H1 (cell line): Measurements from ENCODE around the gene ARF6. TPM values are rescaled to one million over a fixed set of nuclear protein-coding genes. Genes with fewer than 3 reads are reported as not detected.
"Not testable (repeated sequence)": the region's sequence is repeated elsewhere in the genome, so short reads cannot be mapped to it uniquely, and the experiment has no call there.

ENCODE experiments used
- CTCF ChIA-PET: fragments of 300-600 bp; sonication (Branson Sonifier 250); formaldehyde crosslinking; loops from one replicate; lab custom pipeline; 2021; ENCODE audit not compliant: partially characterized antibody; lab: Charles Lee
- POLR2A ChIA-PET: fragments of 300-600 bp; sonication (Branson Sonifier 250); formaldehyde crosslinking; loops from one replicate; lab custom pipeline; 2021; ENCODE audit warnings: inconsistent platforms; ENCODE audit not compliant: partially characterized antibody; lab: Charles Lee
- DNase-seq, 2 experiments: peaks; one replicate each; pipeline versions ENCODE4 v3.0.0 to v3.0.0-alpha.2; 2010 to 2022; ENCODE audit warnings: low spot score in 2 of 2, low read depth in 1 of 2, mixed read lengths in 1 of 2
- FAIRE-seq: peaks from 2 replicates; lab custom pipeline; 2011; peaks lifted over from hg19 to GRCh38; lab: Jason Lieb, UNC
- H2AFZ ChIP-seq: 2 replicates; pipeline ENCODE4 v1.8.1; 2012; ENCODE audit warnings: low read length, inconsistent platforms
- H2AK5ac ChIP-seq: 2 replicates; pipeline ENCODE4 v1.6.1; 2013; ENCODE audit warnings: low read depth, low read length
- H2BK120ac ChIP-seq: replicated peaks from 2 replicates; pipeline ENCODE3; 2013; ENCODE audit warnings: low read depth, low read length, inconsistent platforms
- H2BK12ac ChIP-seq: 2 replicates; pipeline ENCODE4 v1.6.1; 2013; ENCODE audit warnings: low read depth, low read length
- H2BK15ac ChIP-seq: 2 replicates; pipeline ENCODE4 v1.6.1; 2013; ENCODE audit warnings: low read length
- H2BK20ac ChIP-seq: 2 replicates; pipeline ENCODE4 v1.6.1; 2013; ENCODE audit warnings: low read length
- H2BK5ac ChIP-seq: 2 replicates; pipeline ENCODE4 v1.6.1; 2013; ENCODE audit warnings: low read depth, low read length
- H3K14ac ChIP-seq: 2 replicates; pipeline ENCODE4 v1.6.1; 2013; ENCODE audit warnings: inconsistent platforms; ENCODE audit not compliant: insufficient read length
- H3K18ac ChIP-seq: 2 replicates; pipeline ENCODE4 v1.6.1; 2013; ENCODE audit warnings: low read length; ENCODE audit errors: extremely low read depth
- H3K23ac ChIP-seq: 2 replicates; pipeline ENCODE4 v1.6.1; 2013; ENCODE audit warnings: inconsistent platforms; ENCODE audit not compliant: insufficient read length
- H3K23me2 ChIP-seq: 2 replicates; pipeline ENCODE4 v1.6.1; 2013; ENCODE audit warnings: low read depth, low read length
- H3K27ac ChIP-seq: 2 replicates; pipeline ENCODE4 v1.6.1; 2011; ENCODE audit warnings: low read depth, low read length, inconsistent platforms
- H3K27me3 ChIP-seq, 4 experiments: replicated peaks in 1 of 4; 1 replicate in 1 of 4; 2 replicates in 3 of 4; pipeline versions ENCODE4 v1.6.1 to v1.8.1; 2011 to 2013; ENCODE audit warnings: low read length in 3 of 4, mild to moderate bottlenecking in 3 of 4, inconsistent platforms in 2 of 4, mixed read lengths in 2 of 4, moderate library complexity in 1 of 4; ENCODE audit not compliant: control insufficient read depth in 3 of 4, insufficient read depth in 3 of 4; ENCODE audit errors: extremely low read depth in 1 of 4
- H3K36me3 ChIP-seq, 4 experiments: 2 replicates each; pipeline versions ENCODE4 v1.6.1 to v1.8.1; 2011 to 2013; ENCODE audit warnings: mild to moderate bottlenecking in 4 of 4, low read length in 3 of 4, moderate library complexity in 2 of 4, control low read depth in 1 of 4, inconsistent platforms in 1 of 4; ENCODE audit not compliant: insufficient read depth in 4 of 4, control insufficient read depth in 2 of 4
- H3K4ac ChIP-seq: replicated peaks from 2 replicates; pipeline ENCODE3; 2013; ENCODE audit warnings: low read length, low read depth, mixed read lengths, inconsistent platforms; ENCODE audit not compliant: insufficient read length
- H3K4me1 ChIP-seq, 4 experiments: replicated peaks in 1 of 4; 1 replicate in 1 of 4; 2 replicates in 3 of 4; pipeline versions ENCODE4 v1.6.1 to v1.8.1; 2011 to 2013; ENCODE audit warnings: low read length in 3 of 4, inconsistent platforms in 2 of 4, mixed read lengths in 1 of 4; ENCODE audit not compliant: insufficient read depth in 4 of 4, control insufficient read depth in 3 of 4
- H3K4me2 ChIP-seq, 2 experiments: 2 replicates each; pipeline versions ENCODE4 v1.6.1 to v1.8.1; 2011 to 2013; ENCODE audit warnings: low read depth in 2 of 2, low read length in 2 of 2, control low read depth in 1 of 2, inconsistent platforms in 1 of 2, mild to moderate bottlenecking in 1 of 2; ENCODE audit not compliant: insufficient read depth in 1 of 2
- H3K4me3 ChIP-seq, 4 experiments: fragments of 200-600, 300-600 bp in 1 of 4; sonication (generic), shearing (Covaris generic), sonication (Bioruptor Twin) in 1 of 4; 2 replicates each; pipeline versions ENCODE4 v1.5.1 to v1.8.1; 2011 to 2016; ENCODE audit warnings: low read length in 4 of 4, low read depth in 3 of 4, control low read depth in 2 of 4, inconsistent platforms in 2 of 4, mild to moderate bottlenecking in 2 of 4, mixed read lengths in 1 of 4, moderate library complexity in 1 of 4; ENCODE audit not compliant: insufficient read depth in 2 of 4; ENCODE audit errors: extremely low read depth in 1 of 4
- H3K56ac ChIP-seq: replicated peaks from 2 replicates; pipeline ENCODE3; 2013; ENCODE audit warnings: low read depth, mild to moderate bottlenecking, mixed read lengths, low read length, inconsistent platforms; ENCODE audit not compliant: insufficient read length
- H3K79me1 ChIP-seq: 2 replicates; pipeline ENCODE4 v1.6.1; 2013; ENCODE audit warnings: low read depth, low read length, control low read depth
- H3K79me2 ChIP-seq, 2 experiments: 2 replicates each; pipeline versions ENCODE4 v1.6.1 to v1.8.1; 2012 to 2013; ENCODE audit warnings: low read length in 2 of 2, mild to moderate bottlenecking in 2 of 2, inconsistent platforms in 1 of 2; ENCODE audit not compliant: insufficient read depth in 2 of 2, control insufficient read depth in 1 of 2
- H3K9ac ChIP-seq, 4 experiments: replicated peaks in 1 of 4; 1 replicate in 1 of 4; 2 replicates in 3 of 4; pipeline versions ENCODE4 v1.6.1 to v1.8.1; 2011 to 2013; ENCODE audit warnings: low read depth in 3 of 4, low read length in 3 of 4, control low read depth in 2 of 4, mild to moderate bottlenecking in 2 of 4, moderate library complexity in 2 of 4, inconsistent platforms in 1 of 4; ENCODE audit errors: extremely low read depth in 1 of 4
- H3K9me3 ChIP-seq, 2 experiments: 2 replicates each; pipeline versions ENCODE4 v1.6.1 to v1.8.1; 2012 to 2013; ENCODE audit warnings: mild to moderate bottlenecking in 2 of 2, moderate library complexity in 2 of 2, control low read depth in 1 of 2, inconsistent platforms in 1 of 2, low read depth in 1 of 2, low read length in 1 of 2, mixed read lengths in 1 of 2; ENCODE audit not compliant: insufficient read depth in 2 of 2
- H4K20me1 ChIP-seq, 2 experiments: replicated peaks in 1 of 2; 2 replicates each; pipeline versions ENCODE3 to v1.8.1; 2011 to 2013; ENCODE audit warnings: inconsistent platforms in 2 of 2, low read length in 2 of 2, mild to moderate bottlenecking in 1 of 2; ENCODE audit not compliant: insufficient read depth in 2 of 2, control insufficient read depth in 1 of 2
- H4K5ac ChIP-seq: 2 replicates; pipeline ENCODE4 v1.6.1; 2013; ENCODE audit warnings: low read length, low read depth, mixed read lengths, inconsistent platforms; ENCODE audit not compliant: insufficient read length
- H4K8ac ChIP-seq: 2 replicates; pipeline ENCODE4 v1.8.0; 2013; ENCODE audit warnings: mild to moderate bottlenecking, moderate library complexity, low read length, inconsistent platforms; ENCODE audit not compliant: insufficient read depth; ENCODE audit errors: extremely low read depth
- H4K91ac ChIP-seq: replicated peaks from 2 replicates; pipeline ENCODE3; 2013; ENCODE audit warnings: low read length, mixed read lengths, inconsistent platforms; ENCODE audit not compliant: insufficient read length
- WGBS, 2 experiments: shearing (Covaris generic) in 1 of 2; methylation state at CpG; one replicate each; pipeline versions ENCODE4 v1.1.6 to v1.1.7; 2013 to 2015; ENCODE audit warnings: low lambda C conversion rate in 2 of 2, mixed read lengths in 2 of 2, inconsistent platforms in 1 of 2, low coverage in 1 of 2, missing lambda C conversion rate in 1 of 2; ENCODE audit not compliant: insufficient replicate concordance in 2 of 2, insufficient coverage in 1 of 2, insufficient read length in 1 of 2; ENCODE audit errors: extremely low coverage in 1 of 2, missing lambda C conversion rate in 1 of 2; 5-methylcytosine and 5-hydroxymethylcytosine counted together
- polyA plus RNA-seq, 7 experiments: library from polyadenylated mRNA; depleted of rRNA in 3 of 7; stranded (reverse) in 5 of 7; unstranded in 2 of 7; fragments of >200 nt in 5 of 7; fragments of 200-250 nt in 2 of 7; gene quantifications; 1 replicate in 5 of 7; 2 replicates in 1 of 7; 4 replicates in 1 of 7; pipeline versions ENCODE4 v1.2.1 to v1.2.3, GENCODE V29; 2011 to 2013; ENCODE audit warnings: missing spikeins in 2 of 7, mixed read lengths in 2 of 7
- total RNA-seq: library from RNA; stranded (reverse); fragmentation: NEBNext Ultra II Directional; extraction: Animal tissue kit (Norgen Biotek cat#: 25700); gene quantifications from 2 replicates; pipeline ENCODE4 v1.2.1, GENCODE V29; 2021

The ARF6 gene
- total and polyA plus RNA-seq, 2 of the 8 experiments (the other 6 are each of a cell fraction or from before 2014, with no cell fraction given): 17.2 to 56.7 TPM

- H3K4ac ChIP-seq, H3K9me3 ChIP-seq, H3K9ac ChIP-seq, H3K27me3 ChIP-seq, H3K79me2 ChIP-seq, H4K5ac ChIP-seq, H3K56ac ChIP-seq, H3K18ac ChIP-seq, H3K23me2 ChIP-seq, H4K8ac ChIP-seq, H3K14ac ChIP-seq, H2BK12ac ChIP-seq, H2AK5ac ChIP-seq, H2BK120ac ChIP-seq, H3K23ac ChIP-seq, H3K79me1 ChIP-seq, H3K4me2 ChIP-seq, H2BK20ac ChIP-seq, H2BK5ac ChIP-seq, H3K36me3 ChIP-seq, H2BK15ac ChIP-seq, H3K4me3 ChIP-seq, H3K27ac ChIP-seq, H3K4me1 ChIP-seq, DNase-seq, H4K20me1 ChIP-seq, H2AFZ ChIP-seq, FAIRE-seq, H4K91ac ChIP-seq: not testable (repeated sequence)
- WGBS, 2 experiments: 88% methylated on average over 23 of the region's 24 CpGs; no CpG with 5 or more reads in 1 of the 2 experiments
- ChIA-PET POLR2A (interaction anchor here (1.3 kb wide), 1 partner anchor 10 kb away, joined by 5 read pairs; the partner anchor contains the start of gene ARF6), CTCF (interaction anchor here (0.6 to 1.6 kb wide), 5 partner anchors 10 to 159 kb away, joined by 3 to 4 read pairs (median 3); partner anchors contain the start of gene ARF6)
These were observed 9.9 kb downstream of the ARF6 start for GRCh38 chr14:49902679-49903246.
